Neural cell (in vitro differentiated cells): Measurements from ENCODE around the gene FAAH. TPM values are rescaled to one million over a fixed set of nuclear protein-coding genes. Genes with fewer than 3 reads are reported as not detected.

ENCODE experiments used
- H2AFZ ChIP-seq: fragments of 200-600, 300-800 bp; sonication (generic), shearing (Covaris generic); 2 replicates; pipeline ENCODE4 v1.6.0; 2014; ENCODE audit warnings: low read depth, mild to moderate bottlenecking, antibody characterized with exemption, low read length, moderate library complexity
- H3F3A ChIP-seq: fragments of 200-600 bp; shearing (Covaris generic); 2 replicates; pipeline ENCODE4 v1.6.1; 2016; ENCODE audit warnings: mild to moderate bottlenecking, moderate library complexity, mixed read lengths, antibody characterized with exemption, low read length; ENCODE audit not compliant: insufficient read depth, poor library complexity, severe bottlenecking
- H3K27ac ChIP-seq: fragments of 200-600, 300-800 bp; sonication (generic), shearing (Covaris generic); 2 replicates; pipeline ENCODE4 v1.5.1; 2014; ENCODE audit warnings: mild to moderate bottlenecking, low read length, moderate library complexity
- H3K27me3 ChIP-seq: fragments of 300-800, 200-600 bp; sonication (generic), shearing (Covaris generic); 2 replicates; pipeline ENCODE4 v1.6.0; 2014; ENCODE audit warnings: mild to moderate bottlenecking, low read depth, low read length, moderate library complexity; ENCODE audit not compliant: insufficient read depth
- H3K36me3 ChIP-seq: fragments of 300-800, 200-600 bp; sonication (generic), shearing (Covaris generic); 2 replicates; pipeline ENCODE4 v1.5.1; 2014; ENCODE audit warnings: mild to moderate bottlenecking, antibody characterized with exemption, low read length, moderate library complexity; ENCODE audit not compliant: insufficient read depth
- H3K4me2 ChIP-seq: fragments of 300-800, 200-600 bp; sonication (generic), shearing (Covaris generic); 2 replicates; pipeline ENCODE4 v1.6.0; 2014; ENCODE audit warnings: mild to moderate bottlenecking, low read length
- H3K4me3 ChIP-seq: fragments of 300-800, 200-600 bp; sonication (generic), shearing (Covaris generic); 2 replicates; pipeline ENCODE4 v1.5.1; 2014; ENCODE audit warnings: mild to moderate bottlenecking, low read length, moderate library complexity
- H3K79me2 ChIP-seq: fragments of 200-600 bp; shearing (Covaris generic); replicated peaks from 2 replicates; pipeline ENCODE4 v1.6.0; 2014; ENCODE audit warnings: mild to moderate bottlenecking, low read length, moderate library complexity; ENCODE audit not compliant: insufficient read depth
- H3K9ac ChIP-seq: fragments of 300-800, 200-600 bp; sonication (generic), shearing (Covaris generic); 2 replicates; pipeline ENCODE4 v1.6.1; 2016; ENCODE audit warnings: mild to moderate bottlenecking, low read length, mixed read lengths
- H3K9me2 ChIP-seq: fragments of 200-600 bp; shearing (Covaris generic); 2 replicates; pipeline ENCODE4 v1.6.1; 2016; ENCODE audit warnings: mild to moderate bottlenecking, low read length, mixed read lengths; ENCODE audit not compliant: insufficient read depth
- H3K9me3 ChIP-seq: fragments of 200-600, 300-800 bp; sonication (generic), shearing (Covaris generic); 2 replicates; pipeline ENCODE4 v1.6.1; 2016; ENCODE audit warnings: mild to moderate bottlenecking, mixed run types, low read length, moderate library complexity, mixed read lengths
- H4K20me1 ChIP-seq: fragments of 200-600 bp; shearing (Covaris generic); 2 replicates; pipeline ENCODE4 v1.6.1; 2016; ENCODE audit warnings: mild to moderate bottlenecking, mixed run types; ENCODE audit not compliant: insufficient read depth
- EP300 ChIP-seq: fragments of 450-650 bp; conservative IDR thresholded peaks from 2 replicates; pipeline ENCODE4 v1.6.1; 2014; ENCODE audit warnings: antibody characterized with exemption, mild to moderate bottlenecking, moderate library complexity; ENCODE audit not compliant: poor library complexity, severe bottlenecking
- EZH2 ChIP-seq: fragments of 200-600, 300-800 bp; shearing (Covaris generic), sonication (generic); IDR thresholded peaks from 2 replicates; pipeline ENCODE4 v1.6.1; 2014; ENCODE audit warnings: antibody characterized with exemption, low read length, borderline replicate concordance, mild to moderate bottlenecking; ENCODE audit not compliant: insufficient read depth, poor library complexity, severe bottlenecking
- MXI1 ChIP-seq: fragments of 450-650 bp; conservative IDR thresholded peaks from 2 replicates; pipeline ENCODE4 v1.6.1; 2014; ENCODE audit warnings: antibody characterized with exemption, mild to moderate bottlenecking; ENCODE audit not compliant: poor library complexity, severe bottlenecking
- POLR2AphosphoS5 ChIP-seq: IDR thresholded peaks from 2 replicates; pipeline ENCODE4 v1.6.1; 2012
- RAD21 ChIP-seq: fragments of 450-650 bp; conservative IDR thresholded peaks from 2 replicates; pipeline ENCODE4 v1.6.1; 2014; ENCODE audit warnings: antibody characterized with exemption, mild to moderate bottlenecking, moderate library complexity
- SMC3 ChIP-seq: fragments of 450-650 bp; conservative IDR thresholded peaks from 2 replicates; pipeline ENCODE4 v1.6.1; 2014; ENCODE audit warnings: antibody characterized with exemption, mild to moderate bottlenecking, moderate library complexity; ENCODE audit not compliant: poor library complexity
- TAF1 ChIP-seq: IDR thresholded peaks from 2 replicates; pipeline ENCODE4 v1.6.1; 2012; ENCODE audit warnings: low read depth
- polyA plus RNA-seq: library from polyadenylated mRNA; depleted of rRNA; stranded (reverse); fragments of >200 nt; gene quantifications from 2 replicates; pipeline ENCODE4 v1.2.3, GENCODE V29; 2014
- TF ChIP-seq, protein P1 (sequence below): fragments of 450-650 bp; IDR thresholded peaks from 2 replicates; pipeline ENCODE4 v1.5.1; 2014; ENCODE audit warnings: antibody characterized with exemption, mild to moderate bottlenecking, moderate library complexity; ENCODE audit not compliant: poor library complexity, severe bottlenecking
- TF ChIP-seq, protein P2 (sequence below): IDR thresholded peaks from 2 replicates; pipeline ENCODE4 v1.6.1; 2012; ENCODE audit warnings: borderline replicate concordance

Gene FAAH
- polyA plus RNA-seq, 1 donor from 2014 or later, result 106 TPM

DNA sequence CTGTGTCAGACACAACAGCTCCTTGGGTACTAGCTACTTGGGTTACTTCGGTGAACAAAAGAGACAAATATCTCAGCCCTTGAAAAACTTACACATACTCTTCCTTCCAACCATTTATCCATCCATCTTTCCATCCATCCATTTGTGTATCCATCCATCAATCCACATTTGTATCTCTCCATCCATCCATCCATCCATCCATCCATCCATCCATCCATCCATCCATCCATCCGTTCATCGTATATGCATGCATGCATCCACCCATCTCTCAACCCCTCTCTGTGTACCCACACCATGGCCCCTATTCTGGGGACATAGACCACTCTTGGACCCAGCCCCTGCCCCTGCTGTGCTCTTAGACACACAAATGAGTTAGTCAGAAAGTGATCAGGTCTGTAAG is 40.2 kb downstream of the FAAH start:
- no peaks in the 10 kb centered on the region for H3K79me2 ChIP-seq
- no peak overlapping the region for H3K4me3 ChIP-seq
- H3K9me2 ChIP-seq, result no peaks in the 10 kb centered on the region
- no peak overlapping the region for H3K4me2 ChIP-seq
- H3K27me3 ChIP-seq, result no peaks in the 10 kb centered on the region
- no peak overlapping the region for H3K27ac ChIP-seq
- H3K9me3 ChIP-seq, result no peaks in the 10 kb centered on the region
- no peaks in the 10 kb centered on the region for H4K20me1 ChIP-seq
- H3K36me3 ChIP-seq, result no peaks in the 10 kb centered on the region
- no peak overlapping the region for H3K9ac ChIP-seq
- H2AFZ ChIP-seq, result no peak overlapping the region
- no peaks in the 10 kb centered on the region for H3F3A ChIP-seq
- TF ChIP-seq EP300, result no peak
- TF ChIP-seq, protein P1, sequence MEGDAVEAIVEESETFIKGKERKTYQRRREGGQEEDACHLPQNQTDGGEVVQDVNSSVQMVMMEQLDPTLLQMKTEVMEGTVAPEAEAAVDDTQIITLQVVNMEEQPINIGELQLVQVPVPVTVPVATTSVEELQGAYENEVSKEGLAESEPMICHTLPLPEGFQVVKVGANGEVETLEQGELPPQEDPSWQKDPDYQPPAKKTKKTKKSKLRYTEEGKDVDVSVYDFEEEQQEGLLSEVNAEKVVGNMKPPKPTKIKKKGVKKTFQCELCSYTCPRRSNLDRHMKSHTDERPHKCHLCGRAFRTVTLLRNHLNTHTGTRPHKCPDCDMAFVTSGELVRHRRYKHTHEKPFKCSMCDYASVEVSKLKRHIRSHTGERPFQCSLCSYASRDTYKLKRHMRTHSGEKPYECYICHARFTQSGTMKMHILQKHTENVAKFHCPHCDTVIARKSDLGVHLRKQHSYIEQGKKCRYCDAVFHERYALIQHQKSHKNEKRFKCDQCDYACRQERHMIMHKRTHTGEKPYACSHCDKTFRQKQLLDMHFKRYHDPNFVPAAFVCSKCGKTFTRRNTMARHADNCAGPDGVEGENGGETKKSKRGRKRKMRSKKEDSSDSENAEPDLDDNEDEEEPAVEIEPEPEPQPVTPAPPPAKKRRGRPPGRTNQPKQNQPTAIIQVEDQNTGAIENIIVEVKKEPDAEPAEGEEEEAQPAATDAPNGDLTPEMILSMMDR, result no peak
- no peak for TF ChIP-seq RAD21
- no peak for TF ChIP-seq EZH2
- TF ChIP-seq, protein P2, sequence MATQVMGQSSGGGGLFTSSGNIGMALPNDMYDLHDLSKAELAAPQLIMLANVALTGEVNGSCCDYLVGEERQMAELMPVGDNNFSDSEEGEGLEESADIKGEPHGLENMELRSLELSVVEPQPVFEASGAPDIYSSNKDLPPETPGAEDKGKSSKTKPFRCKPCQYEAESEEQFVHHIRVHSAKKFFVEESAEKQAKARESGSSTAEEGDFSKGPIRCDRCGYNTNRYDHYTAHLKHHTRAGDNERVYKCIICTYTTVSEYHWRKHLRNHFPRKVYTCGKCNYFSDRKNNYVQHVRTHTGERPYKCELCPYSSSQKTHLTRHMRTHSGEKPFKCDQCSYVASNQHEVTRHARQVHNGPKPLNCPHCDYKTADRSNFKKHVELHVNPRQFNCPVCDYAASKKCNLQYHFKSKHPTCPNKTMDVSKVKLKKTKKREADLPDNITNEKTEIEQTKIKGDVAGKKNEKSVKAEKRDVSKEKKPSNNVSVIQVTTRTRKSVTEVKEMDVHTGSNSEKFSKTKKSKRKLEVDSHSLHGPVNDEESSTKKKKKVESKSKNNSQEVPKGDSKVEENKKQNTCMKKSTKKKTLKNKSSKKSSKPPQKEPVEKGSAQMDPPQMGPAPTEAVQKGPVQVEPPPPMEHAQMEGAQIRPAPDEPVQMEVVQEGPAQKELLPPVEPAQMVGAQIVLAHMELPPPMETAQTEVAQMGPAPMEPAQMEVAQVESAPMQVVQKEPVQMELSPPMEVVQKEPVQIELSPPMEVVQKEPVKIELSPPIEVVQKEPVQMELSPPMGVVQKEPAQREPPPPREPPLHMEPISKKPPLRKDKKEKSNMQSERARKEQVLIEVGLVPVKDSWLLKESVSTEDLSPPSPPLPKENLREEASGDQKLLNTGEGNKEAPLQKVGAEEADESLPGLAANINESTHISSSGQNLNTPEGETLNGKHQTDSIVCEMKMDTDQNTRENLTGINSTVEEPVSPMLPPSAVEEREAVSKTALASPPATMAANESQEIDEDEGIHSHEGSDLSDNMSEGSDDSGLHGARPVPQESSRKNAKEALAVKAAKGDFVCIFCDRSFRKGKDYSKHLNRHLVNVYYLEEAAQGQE, result no peak
- TF ChIP-seq POLR2AphosphoS5, result no peak
- no peak for TF ChIP-seq SMC3
- TF ChIP-seq MXI1, result no peak
- no peak for TF ChIP-seq TAF1

DNA sequence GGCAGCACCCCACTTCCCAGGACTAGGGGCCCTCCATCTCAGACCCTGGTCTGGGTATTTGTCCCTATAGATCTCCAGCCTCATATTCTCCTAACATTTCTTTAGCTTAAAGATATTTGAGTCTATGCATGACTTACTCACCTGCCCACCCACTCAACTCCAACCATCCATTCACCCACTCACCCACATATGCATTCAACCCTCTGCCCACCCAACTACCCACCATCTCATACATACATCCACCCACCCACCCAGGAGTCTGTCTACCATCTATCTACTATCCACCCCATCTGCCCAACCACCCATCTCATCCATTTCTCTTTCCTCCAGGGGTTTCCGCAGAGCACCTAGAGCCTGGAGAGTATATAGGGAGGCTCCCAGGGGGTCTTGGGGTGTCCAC is 42.7 kb downstream of the FAAH start:
- H3K9me2 ChIP-seq, result no peaks in the 10 kb centered on the region
- H3K4me3 ChIP-seq, result no peak overlapping the region
- H3K9ac ChIP-seq, result no peak overlapping the region
- H3F3A ChIP-seq, result no peaks in the 10 kb centered on the region
- H2AFZ ChIP-seq, result no peak overlapping the region
- no peaks in the 10 kb centered on the region for H3K27me3 ChIP-seq
- no peak overlapping the region for H3K27ac ChIP-seq
- no peaks in the 10 kb centered on the region for H3K79me2 ChIP-seq
- no peaks in the 10 kb centered on the region for H3K36me3 ChIP-seq
- TF ChIP-seq POLR2AphosphoS5 (no peak), EZH2 (no peak), MXI1 (no peak), RAD21 (no peak), SMC3 (no peak), EP300 (no peak)
- TF ChIP-seq, protein P1, result no peak
- TF ChIP-seq, protein P2, result no peak
- H4K20me1 ChIP-seq, result no peaks in the 10 kb centered on the region
- no peaks in the 10 kb centered on the region for H3K9me3 ChIP-seq
- no peak overlapping the region for H3K4me2 ChIP-seq
